WTC11 (cell line): Measurements from ENCODE around the gene PLEKHN1. TPM values are rescaled to one million over a fixed set of nuclear protein-coding genes. Genes with fewer than 3 reads are reported as not detected.

Experiments used
- ATAC-seq: fragments of 200-7000 bp; cut with Tn5 transposase; 2 replicates; pipeline ENCODE4 v1.10.0; 2021; ENCODE audit warnings: mild to moderate bottlenecking, moderate library complexity
- CTCF ChIA-PET: fragments of 300-600 bp; sonication (Branson Sonifier 250); formaldehyde crosslinking; loops from one replicate; lab custom pipeline; 2021; ENCODE audit warnings: antibody characterized with exemption; lab: Charles Lee
- POLR2A ChIA-PET: fragments of 350-600 bp; sonication (Branson Sonifier 250); formaldehyde crosslinking; loops from one replicate; lab custom pipeline; 2021; ENCODE audit warnings: antibody characterized with exemption; lab: Charles Lee
- DNase-seq: peaks from one replicate; pipeline ENCODE4 v3.0.0; 2021; ENCODE audit warnings: low spot score
- H3K27ac Mint-ChIP-seq: 2 replicates; pipeline ENCODE4 v1.8.0; 2021; ENCODE audit warnings: mixed read lengths
- H3K27me3 Mint-ChIP-seq: 2 replicates; pipeline ENCODE4 v1.8.0; 2021; ENCODE audit warnings: low read depth, mild to moderate bottlenecking, moderate library complexity, mixed read lengths
- H3K36me3 Mint-ChIP-seq: 2 replicates; pipeline ENCODE4 v1.8.0; 2021; ENCODE audit warnings: mixed read lengths
- H3K4me1 Mint-ChIP-seq: 2 replicates; pipeline ENCODE4 v1.8.0; 2022; ENCODE audit warnings: mixed read lengths
- H3K4me3 Mint-ChIP-seq: 2 replicates; pipeline ENCODE4 v1.8.0; 2021; ENCODE audit warnings: mild to moderate bottlenecking, moderate library complexity, mixed read lengths
- H3K9me3 Mint-ChIP-seq: 2 replicates; pipeline ENCODE4 v1.8.0; 2021; ENCODE audit warnings: mixed read lengths
- CBFB ChIP-seq: sonication (generic); formaldehyde crosslinking; IDR thresholded peaks from 2 replicates; pipeline ENCODE4 v1.8.1; 2022; ENCODE audit warnings: mild to moderate bottlenecking, low read depth, missing genetic modification reagents
- CREM ChIP-seq: sonication (generic); formaldehyde crosslinking; IDR thresholded peaks from 2 replicates; pipeline ENCODE4 v1.8.1; 2022; ENCODE audit warnings: mild to moderate bottlenecking, missing genetic modification reagents, moderate library complexity
- ESRRA ChIP-seq: sonication (generic); formaldehyde crosslinking; IDR thresholded peaks from 2 replicates; pipeline ENCODE4 v1.8.1; 2022; ENCODE audit warnings: mild to moderate bottlenecking, missing genetic modification reagents, borderline replicate concordance
- GABPB1 ChIP-seq: sonication (generic); formaldehyde crosslinking; IDR thresholded peaks from 2 replicates; pipeline ENCODE4 v1.8.1; 2023; ENCODE audit warnings: mild to moderate bottlenecking, missing genetic modification reagents
- MAX ChIP-seq: sonication (generic); formaldehyde crosslinking; IDR thresholded peaks from 2 replicates; pipeline ENCODE4 v1.8.0; 2022; ENCODE audit warnings: mild to moderate bottlenecking, missing genetic modification reagents
- NFATC4 ChIP-seq: fragments of 250-450 bp; sonication (Bioruptor Pico); IDR thresholded peaks from 2 replicates; pipeline ENCODE4 v1.9.0; 2021; ENCODE audit warnings: mild to moderate bottlenecking
- NR3C1 ChIP-seq: sonication (generic); formaldehyde crosslinking; conservative IDR thresholded peaks from 2 replicates; pipeline ENCODE4 v1.8.1; 2023; ENCODE audit warnings: low read depth, mild to moderate bottlenecking, missing genetic modification reagents
- SMAD4 ChIP-seq: sonication (generic); formaldehyde crosslinking; IDR thresholded peaks from 2 replicates; pipeline ENCODE4 v1.8.0; 2022; ENCODE audit warnings: mild to moderate bottlenecking, missing genetic modification reagents
- TP53 ChIP-seq: sonication (generic); formaldehyde crosslinking; IDR thresholded peaks from 2 replicates; pipeline ENCODE4 v1.8.1; 2023; ENCODE audit warnings: mild to moderate bottlenecking, missing genetic modification reagents
- ZBTB21 ChIP-seq: sonication (generic); formaldehyde crosslinking; IDR thresholded peaks from 2 replicates; pipeline ENCODE4 v1.8.1; 2023; ENCODE audit warnings: mild to moderate bottlenecking, missing genetic modification reagents, borderline replicate concordance
- ZNF317 ChIP-seq: sonication (generic); formaldehyde crosslinking; IDR thresholded peaks from 2 replicates; pipeline ENCODE4 v1.8.1; 2023; ENCODE audit warnings: low read depth, mild to moderate bottlenecking, moderate library complexity, missing genetic modification reagents, borderline replicate concordance
- ZNF425 ChIP-seq: fragments of 250-450 bp; sonication (Bioruptor Pico); conservative IDR thresholded peaks from 2 replicates; pipeline ENCODE4 v1.9.0; 2021; ENCODE audit warnings: mild to moderate bottlenecking
- total RNA-seq: library from RNA; stranded (reverse); gene quantifications from 3 replicates; pipeline ENCODE4 v1.2.3, GENCODE V29; 2021
- TF ChIP-seq, protein P1 (sequence below): sonication (generic); formaldehyde crosslinking; IDR thresholded peaks from 2 replicates; pipeline ENCODE4 v1.8.0; 2023; ENCODE audit warnings: missing genetic modification reagents
- TF ChIP-seq, protein P2 (sequence below): sonication (generic); formaldehyde crosslinking; IDR thresholded peaks from 2 replicates; pipeline ENCODE4 v1.8.1; 2023; ENCODE audit warnings: mild to moderate bottlenecking, missing genetic modification reagents, moderate library complexity

The PLEKHN1 gene
- total RNA-seq, 1 experiment from 2014 or later, result 3.4 TPM

- no peak for ATAC-seq
- Mint-ChIP-seq H3K9me3 (no peaks in the 10 kb centered on the region), H3K27ac (no peak overlapping the region), H3K27me3 (peaks cover 75% of the 10 kb centered on the region), H3K4me1 (peaks cover 14% of the 10 kb centered on the region), H3K36me3 (no peaks in the 10 kb centered on the region), H3K4me3 (no peak overlapping the region)
- TF ChIP-seq ZBTB21 (CRISPR knock-in tag) (no peak), TP53 (CRISPR knock-in tag) (no peak), ZNF317 (no peak), NFATC4 (CRISPR knock-in tag) (no peak), CBFB (no peak), ZNF425 (no peak)
- TF ChIP-seq, protein P1, sequence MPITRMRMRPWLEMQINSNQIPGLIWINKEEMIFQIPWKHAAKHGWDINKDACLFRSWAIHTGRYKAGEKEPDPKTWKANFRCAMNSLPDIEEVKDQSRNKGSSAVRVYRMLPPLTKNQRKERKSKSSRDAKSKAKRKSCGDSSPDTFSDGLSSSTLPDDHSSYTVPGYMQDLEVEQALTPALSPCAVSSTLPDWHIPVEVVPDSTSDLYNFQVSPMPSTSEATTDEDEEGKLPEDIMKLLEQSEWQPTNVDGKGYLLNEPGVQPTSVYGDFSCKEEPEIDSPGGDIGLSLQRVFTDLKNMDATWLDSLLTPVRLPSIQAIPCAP (CRISPR knock-in tag), result no peak
- DNase-seq, result no peak
- ChIA-PET CTCF (interaction anchor here (0.5 to 3.2 kb wide), 7 partner anchors 10 to 243 kb away, joined by 3 to 36 read pairs (median 4); partner anchors contain the start of gene ISG15), POLR2A (interaction anchor here (0.6 to 1.0 kb wide), 2 partner anchors 10 to 790 kb away, joined by 3 read pairs; partner anchors contain the start of gene ISG15)
Observed at GRCh38 chr1:1003618-1004419, 37.5 kb downstream of the PLEKHN1 start.

DNA sequence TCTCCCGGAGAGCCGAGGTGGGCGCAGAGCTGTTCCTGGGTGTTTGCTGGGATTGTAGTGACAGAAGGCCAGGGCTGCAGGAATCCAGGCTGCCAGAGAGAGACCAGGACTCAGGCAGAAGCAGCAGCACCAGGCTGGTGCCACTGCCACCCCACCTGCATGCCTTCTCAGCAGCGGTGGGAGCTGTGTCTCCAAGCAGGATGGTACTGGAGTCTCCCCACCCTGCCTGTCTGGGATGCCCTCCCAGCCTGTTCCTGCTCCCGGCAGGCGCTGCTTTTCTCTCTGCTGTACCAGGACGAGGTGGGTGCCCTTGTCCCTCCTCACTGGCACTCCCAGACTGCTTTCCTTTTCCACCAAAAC, 38.1 kb downstream of the PLEKHN1 start:
- Mint-ChIP-seq H3K27ac (no peak overlapping the region), H3K9me3 (no peaks in the 10 kb centered on the region), H3K27me3 (peaks cover 79% of the 10 kb centered on the region), H3K36me3 (no peaks in the 10 kb centered on the region), H3K4me3 (no peak overlapping the region), H3K4me1 (peaks cover 14% of the 10 kb centered on the region)
- CTCF ChIA-PET, result interaction anchor here (1.0 to 3.1 kb wide), 6 partner anchors 9 to 60 kb away, joined by 3 to 8 read pairs (median 4); partner anchors contain the start of gene ISG15
- DNase-seq, result no peak
- ATAC-seq, result no peak
- POLR2A ChIA-PET, result no interaction called here
- TF ChIP-seq SMAD4 (CRISPR knock-in tag) (no peak), NR3C1 (no peak), CREM (no peak), ESRRA (no peak)
- TF ChIP-seq, protein P2, sequence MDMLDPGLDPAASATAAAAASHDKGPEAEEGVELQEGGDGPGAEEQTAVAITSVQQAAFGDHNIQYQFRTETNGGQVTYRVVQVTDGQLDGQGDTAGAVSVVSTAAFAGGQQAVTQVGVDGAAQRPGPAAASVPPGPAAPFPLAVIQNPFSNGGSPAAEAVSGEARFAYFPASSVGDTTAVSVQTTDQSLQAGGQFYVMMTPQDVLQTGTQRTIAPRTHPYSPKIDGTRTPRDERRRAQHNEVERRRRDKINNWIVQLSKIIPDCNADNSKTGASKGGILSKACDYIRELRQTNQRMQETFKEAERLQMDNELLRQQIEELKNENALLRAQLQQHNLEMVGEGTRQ, result no peak

DNA sequence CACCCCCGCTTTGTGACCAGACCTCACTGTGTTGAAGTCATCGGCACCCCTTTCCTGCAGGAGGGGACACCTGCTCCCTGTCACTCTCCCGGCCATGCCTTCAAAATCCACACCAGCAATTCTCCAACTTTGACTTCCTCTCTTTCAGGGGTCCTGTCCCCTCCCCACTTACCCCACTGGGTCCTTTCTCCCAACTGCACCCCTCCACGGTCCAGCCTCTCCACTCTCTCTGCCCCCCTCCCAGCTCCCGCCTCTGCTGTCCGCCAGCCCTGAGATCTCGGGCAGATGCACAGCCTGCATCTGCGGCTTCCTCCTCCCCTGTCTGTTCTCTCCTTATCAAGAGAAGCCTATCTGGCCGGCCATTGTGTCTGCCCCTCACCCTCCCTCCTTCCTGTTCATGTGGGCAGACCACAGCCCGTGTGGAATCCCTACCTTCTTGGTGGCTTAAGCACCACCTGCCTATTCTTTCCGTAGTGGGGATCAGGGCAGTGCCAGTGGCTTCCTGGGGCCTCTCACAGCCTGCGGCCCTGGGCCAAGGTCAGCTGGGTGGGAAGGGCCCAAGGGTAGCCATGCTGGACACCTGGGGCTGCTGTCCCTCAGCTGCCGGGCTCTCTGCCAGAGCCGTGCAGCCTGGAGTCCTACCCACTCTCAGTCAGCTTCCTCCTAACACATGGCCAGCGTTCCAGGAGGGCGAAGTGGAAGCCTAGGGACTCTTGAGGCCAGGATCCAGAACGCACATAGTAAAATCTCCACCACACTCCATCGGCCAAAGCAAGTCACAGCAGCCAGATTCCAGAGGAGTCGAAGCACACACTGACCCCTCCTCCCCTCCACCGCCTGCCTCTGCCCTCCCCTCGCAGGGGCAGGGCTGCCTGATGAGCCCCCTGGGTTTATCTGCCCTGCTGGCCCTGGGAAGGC, 38.8 kb downstream of the PLEKHN1 start:
- H3K27me3 Mint-ChIP-seq, result peaks cover 82% of the 10 kb centered on the region
- CTCF ChIA-PET, result interaction anchor here (1.0 to 3.1 kb wide), 6 partner anchors 9 to 59 kb away, joined by 3 to 8 read pairs (median 4); partner anchors contain the start of gene ISG15
- POLR2A ChIA-PET, result no interaction called here
- TF ChIP-seq MAX (CRISPR knock-in tag) (no peak), GABPB1 (CRISPR knock-in tag) (0 out of 2 replicates have a peak, but pooled peaks have one; percentile 16)
- TF ChIP-seq, all 79 proteins: peak for 1
- DNase-seq, result no peak
- no peaks in the 10 kb centered on the region for H3K36me3 Mint-ChIP-seq
- no peak overlapping the region for H3K4me3 Mint-ChIP-seq
- peak; percentile 41 for ATAC-seq
- no peaks in the 10 kb centered on the region for H3K9me3 Mint-ChIP-seq
- H3K4me1 Mint-ChIP-seq, result peaks cover 14% of the 10 kb centered on the region
- H3K27ac Mint-ChIP-seq, result no peak overlapping the region; the same call in 1 of the 2 replicates
